ENCODE results near the gene ZNF462. TPM values are rescaled to one million over a fixed set of nuclear protein-coding genes. Genes with fewer than 3 reads are reported as not detected.
"Not testable (repeated sequence)": the region's sequence is repeated elsewhere in the genome, so short reads cannot be mapped to it uniquely, and the experiment has no call there.

Gene ZNF462
- 10 to 100 TPM; 21.3 to 25.9 (median 22.0) TPM for polyA plus RNA-seq (ENCODE audit: insufficient read length in 3 of 3)

GRCh38 chr9:106862821-106863720 lies at the start of gene ZNF462:
ZNF462 (plus strand) TSS chr9:106863166; CDS start chr9:106923384, 60,218 bp downstream.
- DNase-seq (ENCODE audit: low read depth in 3 of 3, low spot score in 2 of 3), result peak in 2 of 3 donors; percentile 63 to 68

GRCh38 chr9:106816524-106816923 lies 46.4 kb upstream of the ZNF462 start:
- DNase-seq (ENCODE audit: low read depth in 3 of 3, low spot score in 2 of 3), result no peak

GRCh38 chr9:106818034-106818433 lies 44.9 kb upstream of the ZNF462 start:
- no peak for DNase-seq (ENCODE audit: low read depth in 3 of 3, low spot score in 2 of 3)

GRCh38 chr9:106820866-106821265 lies 42.1 kb upstream of the ZNF462 start:
- no peak for DNase-seq (ENCODE audit: low read depth in 3 of 3, low spot score in 2 of 3)

- DNase-seq (ENCODE audit: low read depth in 3 of 3, low spot score in 2 of 3), result no peak
Measured at GRCh38 chr9:106828070-106828469, 34.9 kb upstream of the ZNF462 start.

GRCh38 chr9:106828965-106829364 lies 34.0 kb upstream of the ZNF462 start:
- DNase-seq (ENCODE audit: low read depth in 3 of 3, low spot score in 2 of 3), result no peak

- DNase-seq (ENCODE audit: low read depth in 3 of 3, low spot score in 2 of 3), result no peak
Measured at GRCh38 chr9:106829666-106830408, 33.1 kb upstream of the ZNF462 start.

- no peak for DNase-seq (ENCODE audit: low read depth in 3 of 3, low spot score in 2 of 3)
Measured at GRCh38 chr9:106830527-106831150, 32.3 kb upstream of the ZNF462 start.

GRCh38 chr9:106834888-106835287 lies 28.1 kb upstream of the ZNF462 start:
- DNase-seq (ENCODE audit: low read depth in 3 of 3, low spot score in 2 of 3), result no peak

GRCh38 chr9:106835840-106836239 lies 27.1 kb upstream of the ZNF462 start:
- DNase-seq (ENCODE audit: low read depth in 3 of 3, low spot score in 2 of 3), result no peak

- DNase-seq (ENCODE audit: low read depth in 3 of 3, low spot score in 2 of 3), result no peak
Measured at GRCh38 chr9:106843371-106843770, 19.6 kb upstream of the ZNF462 start.

GRCh38 chr9:106846307-106846706 lies 16.7 kb upstream of the ZNF462 start:
- no peak for DNase-seq (ENCODE audit: low read depth in 3 of 3, low spot score in 2 of 3)

- DNase-seq (ENCODE audit: low read depth in 3 of 3, low spot score in 2 of 3), result no peak
Measured at GRCh38 chr9:106846857-106847256, 16.1 kb upstream of the ZNF462 start.

- not testable (repeated sequence) for DNase-seq (ENCODE audit: low read depth in 3 of 3, low spot score in 2 of 3)
Measured at GRCh38 chr9:106851640-106852039, 11.3 kb upstream of the ZNF462 start.

- DNase-seq (ENCODE audit: low read depth in 3 of 3, low spot score in 2 of 3), result no peak
Measured at GRCh38 chr9:106857811-106858470, 5.0 kb upstream of the ZNF462 start.

GRCh38 chr9:106859957-106860720 lies 2.8 kb upstream of the ZNF462 start:
- DNase-seq (ENCODE audit: low read depth in 3 of 3, low spot score in 2 of 3), result peak in 2 of 3 donors; percentile 49 to 52

GRCh38 chr9:106860721-106861639 lies 2.0 kb upstream of the ZNF462 start:
- DNase-seq (ENCODE audit: low read depth in 3 of 3, low spot score in 2 of 3), result peak in 1 of 3 donors; percentile 39

- DNase-seq (ENCODE audit: low read depth in 3 of 3, low spot score in 2 of 3), result peak in 1 of 3 donors; percentile 25
Measured at GRCh38 chr9:106861640-106862109, 1.3 kb upstream of the ZNF462 start.

All from right renal cortex interstitium (tissue), 3 donors.